Anterior cingulate cortex (tissue), 58 donors: Measurements from ENCODE around the gene TRPC4.

ENCODE experiments used
- DNase-seq, 58 donors: peaks; one replicate each; lab custom pipeline; 2025; lab: John Stamatoyannopoulos, UW

Gene TRPC4

DNA sequence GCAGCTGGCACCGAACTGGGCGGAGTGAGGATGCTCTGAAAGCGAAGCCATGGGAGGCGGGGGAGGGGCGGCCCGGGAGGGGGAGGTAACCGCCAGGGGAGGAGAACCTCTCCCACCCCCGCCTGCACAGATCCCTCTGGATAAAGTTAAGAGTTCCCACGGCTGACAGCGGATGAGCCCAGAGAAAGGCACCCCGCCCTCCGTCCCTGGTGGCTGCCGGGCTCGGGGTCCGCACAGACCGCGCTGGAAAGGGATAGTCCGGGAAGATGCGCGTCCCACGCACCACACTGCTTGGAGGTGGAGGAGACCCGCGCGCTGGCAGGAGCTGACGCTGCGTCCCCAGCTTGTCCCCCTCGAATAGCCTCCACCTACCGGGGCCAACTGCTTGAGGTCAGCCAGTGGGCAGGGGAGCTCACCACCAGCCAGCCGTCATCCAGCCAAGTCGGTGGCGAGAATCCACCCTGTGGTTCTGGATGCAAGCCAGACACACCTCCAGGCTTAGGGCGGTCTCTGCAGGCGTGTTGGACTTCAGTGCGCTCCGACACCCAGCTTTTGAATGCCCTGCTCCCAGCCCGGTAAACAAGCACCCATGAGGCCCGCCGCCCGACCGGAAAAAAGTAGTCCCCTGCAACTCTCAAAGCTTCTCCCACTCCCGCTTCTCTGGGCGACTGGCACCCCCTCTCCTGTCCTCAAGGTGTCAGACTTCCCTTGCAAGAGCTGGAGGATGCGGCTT lies at the start of gene TRPC4:
TRPC4 (minus strand) TSS at position 17 of the 733 bp plus-strand sequence. CDS start 86,439 bp downstream, outside the sequence.
- DNase-seq: peak in 46 of 58 donors; percentile 1 to 66 (median 36)

DNA sequence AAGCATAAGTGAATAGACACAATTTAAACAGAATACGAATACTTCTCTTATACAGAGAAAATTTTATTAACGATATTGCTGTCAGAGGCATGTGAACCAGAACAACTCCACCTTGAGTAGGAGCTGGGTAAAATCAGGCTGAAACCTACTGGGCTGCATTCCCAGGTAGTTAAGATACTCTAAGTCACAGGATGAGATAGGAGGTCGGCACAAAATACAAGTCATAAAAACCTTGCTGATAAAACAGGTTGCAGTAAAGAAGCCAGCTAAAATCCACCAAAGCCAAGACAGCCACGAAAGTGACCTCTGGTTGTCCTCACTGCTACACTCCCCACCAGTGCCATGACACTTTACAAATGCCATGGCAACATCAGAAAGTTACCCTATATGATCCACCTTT lies 49.2 kb upstream of the TRPC4 start:
- no peak for DNase-seq

DNA sequence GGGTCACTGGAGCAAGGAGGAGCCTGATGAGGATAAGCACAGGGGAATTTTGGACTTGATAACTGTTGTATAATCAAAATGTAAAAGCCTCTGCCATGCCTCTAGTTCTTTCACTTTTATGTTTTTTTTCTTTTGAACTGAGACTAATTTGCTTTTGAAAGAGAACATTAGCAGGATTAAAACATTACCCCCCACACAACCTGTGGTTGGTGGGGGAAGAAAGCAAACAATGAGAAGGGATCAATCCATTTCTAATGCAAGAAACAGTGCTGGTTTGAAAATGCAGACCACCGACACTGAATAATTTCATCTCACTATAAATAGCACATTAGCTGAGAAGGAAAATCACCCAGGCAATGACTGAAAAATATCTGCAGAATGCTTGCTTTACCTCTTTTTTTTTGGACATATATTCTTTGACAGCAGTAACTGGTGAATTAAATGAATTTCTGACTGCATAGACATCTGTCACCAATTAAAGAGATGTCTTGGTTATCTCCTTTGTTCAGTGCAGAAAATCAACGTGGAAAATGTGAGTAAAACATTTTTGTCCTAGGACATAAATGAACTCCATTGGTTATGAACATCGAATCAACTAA lies 48.6 kb upstream of the TRPC4 start:
- DNase-seq: no peak

DNA sequence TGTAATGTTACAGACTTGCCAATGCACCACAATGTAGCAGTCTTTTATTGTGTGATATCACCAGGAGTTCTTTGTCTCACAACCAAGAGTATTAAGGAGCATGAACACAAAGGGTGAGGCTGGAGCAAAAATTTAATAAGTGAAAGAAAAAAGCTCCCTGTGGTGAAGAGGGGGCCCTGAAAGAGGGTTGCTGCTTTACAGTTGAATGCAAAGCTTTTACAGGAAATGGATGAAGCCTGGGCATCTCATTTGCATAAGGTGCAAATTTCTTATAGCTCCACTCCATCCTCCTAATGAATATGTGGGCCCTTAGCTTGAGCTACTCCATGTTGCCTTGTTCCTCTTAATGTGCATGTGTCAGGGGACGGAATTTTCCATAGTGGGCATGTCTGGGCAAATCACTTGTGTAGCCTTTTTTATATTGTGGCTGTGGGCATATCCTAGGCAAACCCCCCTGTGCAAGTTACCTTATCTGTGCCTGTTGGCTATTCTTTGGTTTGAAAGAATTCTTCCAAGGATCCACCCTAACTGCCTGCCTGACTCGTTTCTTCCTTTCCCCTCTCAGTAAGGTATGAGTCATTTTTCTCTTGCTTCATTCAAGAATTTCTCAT lies 45.3 kb upstream of the TRPC4 start:
- no peak for DNase-seq

DNA sequence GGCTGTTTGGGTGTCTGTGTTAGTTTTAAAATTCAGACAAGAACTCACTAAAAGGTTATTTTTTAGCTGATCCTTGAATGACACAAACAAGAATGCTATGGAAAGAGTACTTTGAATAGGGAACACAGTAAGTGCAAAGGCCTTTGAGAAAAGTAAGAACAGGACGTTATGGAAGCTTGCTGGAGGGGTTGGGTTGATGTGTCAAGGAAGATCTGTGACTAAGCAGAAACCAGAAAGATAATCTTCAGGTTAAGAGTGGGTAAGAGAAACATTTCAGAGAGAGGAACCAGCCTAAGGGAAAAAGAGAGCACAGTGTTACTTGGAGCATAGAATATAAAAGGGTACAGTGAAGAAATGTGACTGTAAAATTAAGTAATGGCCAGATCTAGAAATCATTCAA lies 41.2 kb upstream of the TRPC4 start:
- DNase-seq: no peak

DNA sequence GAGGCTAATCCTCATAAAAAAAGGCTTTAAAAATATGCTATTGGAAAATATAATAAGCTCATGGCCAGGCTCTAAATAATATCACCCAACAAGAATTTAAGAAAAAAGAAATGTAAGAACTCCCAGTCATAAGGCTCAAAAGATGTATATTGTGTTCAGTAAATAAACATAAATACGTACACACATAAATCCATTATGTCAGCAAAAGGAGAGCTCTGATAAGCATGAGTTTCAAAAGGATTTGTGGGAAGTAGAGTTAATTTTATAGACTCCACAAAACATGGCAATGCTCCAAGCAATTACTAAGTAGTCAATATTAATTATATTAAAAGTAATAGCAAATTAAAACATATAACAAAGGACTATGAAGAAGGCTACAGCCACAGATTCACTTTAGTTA lies 37.3 kb upstream of the TRPC4 start:
- DNase-seq: no peak

DNA sequence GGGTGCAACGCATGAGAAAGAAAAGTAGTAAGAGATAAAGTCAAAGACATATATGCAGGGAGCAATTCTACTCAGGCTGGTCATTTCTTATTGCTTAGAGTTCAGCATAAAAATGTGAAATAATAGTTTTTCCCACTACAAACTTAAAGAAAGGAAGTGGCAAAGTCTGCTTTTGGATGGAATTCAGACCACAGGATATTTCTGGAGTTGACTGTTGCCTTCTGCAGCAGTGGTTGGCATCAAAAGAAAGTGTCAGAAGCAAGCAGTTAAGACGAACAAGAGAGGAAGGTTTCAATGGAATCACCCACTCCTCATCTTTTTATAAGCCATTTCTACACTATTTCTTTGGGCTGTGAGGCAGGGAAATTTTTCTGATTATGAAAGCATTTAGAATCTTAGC lies 36.2 kb upstream of the TRPC4 start:
- no peak for DNase-seq

DNA sequence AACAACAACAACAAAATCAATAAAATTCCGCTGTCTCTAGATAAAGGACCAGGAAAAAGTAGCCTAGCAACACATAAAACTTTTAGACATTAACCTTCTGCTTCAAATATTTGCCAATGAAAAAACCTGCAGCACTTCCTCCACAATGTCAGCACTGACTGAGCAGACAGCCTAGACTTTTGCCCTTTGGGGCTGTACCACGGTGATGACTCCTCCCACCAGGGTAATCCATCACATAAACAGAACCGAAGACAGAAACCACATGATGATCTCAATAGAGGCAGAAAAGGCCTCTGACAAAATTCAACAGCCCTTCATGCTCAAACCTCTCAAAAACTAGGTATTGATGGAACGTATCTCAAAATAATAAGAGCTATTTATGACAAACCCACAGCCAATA lies 30.2 kb upstream of the TRPC4 start:
- no peak for DNase-seq

DNA sequence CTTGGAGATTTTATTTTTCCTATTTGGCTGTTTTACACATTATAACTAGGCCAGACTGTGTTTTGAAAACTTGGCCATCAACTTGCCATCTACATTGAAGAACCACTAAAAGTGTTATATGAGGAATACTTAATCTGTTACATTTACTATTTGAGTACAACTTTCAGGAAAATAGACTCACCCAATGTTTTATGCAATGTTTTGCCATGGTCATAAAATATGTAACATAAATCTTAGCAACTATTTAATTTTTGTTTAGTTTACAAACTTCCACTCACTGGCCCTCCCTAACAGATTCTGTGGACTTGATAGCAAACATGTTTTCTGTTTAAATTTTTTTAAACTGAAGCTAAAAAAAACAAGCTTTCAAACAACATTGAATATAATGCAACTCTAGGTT lies 23.7 kb upstream of the TRPC4 start:
- DNase-seq: no peak

DNA sequence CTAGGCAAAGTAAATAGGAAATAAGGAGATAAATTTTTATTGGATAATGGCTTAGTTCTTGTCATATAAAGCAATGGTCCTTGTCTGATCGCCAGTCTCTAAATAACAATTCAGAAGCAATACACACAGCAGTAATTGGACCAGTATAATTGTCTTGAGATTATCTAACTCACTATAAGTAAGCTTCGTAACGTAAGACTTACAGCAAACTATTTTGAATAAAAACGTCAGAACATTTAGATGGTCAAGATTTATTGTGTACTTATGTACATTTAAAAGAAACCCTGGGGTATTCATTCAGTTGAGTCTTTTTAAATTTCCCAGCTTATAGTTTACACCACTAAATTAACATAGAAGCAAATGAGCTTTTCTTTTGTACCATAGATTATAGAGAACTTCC lies 20.2 kb upstream of the TRPC4 start:
- DNase-seq: no peak

DNA sequence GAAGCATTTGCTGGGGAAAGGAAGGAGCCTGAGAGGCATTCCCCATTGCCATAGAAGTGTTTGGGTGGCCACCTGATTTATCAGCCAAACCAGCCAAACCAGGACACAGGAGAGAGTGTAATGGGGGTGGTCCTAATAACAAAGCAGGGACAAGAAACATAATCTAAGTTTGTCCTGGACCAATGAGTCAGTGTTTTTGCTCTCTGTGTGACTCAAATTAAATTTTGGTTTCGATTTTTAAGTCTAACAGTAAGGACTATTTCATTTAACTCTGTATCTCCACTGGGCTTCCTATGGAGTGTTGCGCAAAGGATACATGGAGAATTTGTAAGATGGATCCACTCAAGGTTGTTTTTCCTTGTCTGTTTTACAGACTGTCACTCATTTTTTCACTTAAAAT lies 19.5 kb upstream of the TRPC4 start:
- no peak for DNase-seq

DNA sequence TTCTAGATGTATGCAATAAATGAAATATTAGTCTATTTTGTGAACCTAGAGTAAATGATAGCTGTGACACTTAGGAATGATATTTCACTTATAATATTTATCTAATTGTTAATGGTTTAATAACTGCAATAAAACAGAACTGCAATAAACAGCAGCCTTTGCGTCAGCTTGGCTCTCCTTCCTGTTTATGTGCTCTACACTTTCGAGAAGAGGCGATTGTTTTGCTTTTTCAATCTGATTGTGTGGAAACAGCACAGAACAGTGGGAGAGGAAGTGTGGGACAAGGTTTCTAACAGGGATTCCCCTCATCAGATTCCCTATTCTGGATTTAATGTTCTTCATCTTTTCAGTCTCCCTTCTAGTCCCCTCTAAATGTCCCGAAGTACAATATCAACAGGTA lies 17.3 kb upstream of the TRPC4 start:
- DNase-seq: no peak

DNA sequence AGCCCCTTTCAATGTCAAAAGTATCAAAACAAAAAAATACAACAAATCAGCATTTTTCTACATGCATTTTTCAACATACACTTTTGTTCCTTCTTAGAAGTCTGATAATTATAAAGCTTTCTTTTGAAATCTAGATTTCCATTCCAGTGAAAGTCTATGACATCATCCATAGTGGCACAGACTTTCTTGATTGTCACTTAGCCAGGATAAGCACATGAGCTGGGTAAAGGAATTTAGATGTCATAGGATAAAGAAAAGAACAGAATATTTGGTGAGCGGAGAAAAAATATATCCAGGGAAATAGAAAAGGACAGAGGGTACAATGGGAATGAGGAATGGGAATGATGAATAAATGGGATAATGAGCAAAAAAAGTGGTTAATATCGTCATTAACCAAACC lies 15.1 kb upstream of the TRPC4 start:
- DNase-seq: no peak

DNA sequence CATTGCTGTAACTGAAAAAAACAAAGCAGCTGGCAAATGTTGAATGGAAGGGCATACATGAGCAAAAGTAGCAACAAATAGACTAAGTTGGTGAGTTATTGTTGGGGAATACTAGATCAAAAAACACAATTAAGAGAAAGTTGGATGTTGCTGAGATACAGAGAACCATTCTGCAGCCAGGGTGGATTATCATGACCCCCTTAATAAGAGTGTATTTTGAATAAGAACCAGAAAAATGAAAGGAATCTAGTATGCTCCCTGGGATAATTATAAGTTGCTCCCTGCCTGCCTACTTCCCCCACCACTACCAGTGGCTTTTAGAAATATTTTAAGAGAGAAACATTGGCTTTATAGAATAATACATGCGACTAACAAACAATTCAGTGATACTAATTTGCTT lies 14.5 kb upstream of the TRPC4 start:
- no peak for DNase-seq

DNA sequence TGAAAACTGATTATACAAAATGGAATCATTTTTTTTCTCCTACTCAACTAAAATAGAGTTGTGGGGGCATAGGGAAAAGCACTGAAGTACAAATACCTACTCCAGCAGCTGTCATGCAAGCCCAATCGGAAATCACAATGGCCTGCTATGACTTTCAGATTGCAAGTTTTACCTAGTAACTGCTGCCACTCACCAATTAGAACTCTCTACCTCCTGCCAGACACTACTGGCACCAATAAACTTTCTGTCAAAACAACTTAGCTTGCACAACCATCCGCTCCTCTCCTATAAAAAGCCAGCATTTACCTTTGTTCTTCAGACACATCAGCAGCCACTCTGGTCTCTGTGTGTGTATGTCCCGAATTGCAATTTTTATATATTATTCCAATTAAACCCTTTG lies 9.3 kb upstream of the TRPC4 start:
- no peak for DNase-seq

DNA sequence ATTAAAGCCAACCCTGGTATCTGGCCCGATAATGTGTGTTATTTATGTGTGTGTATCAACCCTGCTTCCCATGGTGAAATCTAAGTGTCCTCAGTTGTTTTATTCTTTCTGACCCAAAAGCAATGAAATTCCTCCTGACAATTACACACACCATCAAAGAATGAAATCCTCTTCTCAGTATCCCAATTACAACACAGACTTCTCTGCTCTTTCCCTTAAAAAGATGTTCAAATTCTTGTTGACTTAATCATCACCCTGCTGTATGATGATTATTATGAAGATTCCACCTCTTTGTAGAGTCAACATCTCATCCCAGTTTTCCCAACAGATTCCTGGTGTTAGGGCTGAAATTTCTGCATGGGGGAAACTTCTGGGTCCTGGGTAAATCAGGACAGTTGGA lies 8.9 kb upstream of the TRPC4 start:
- no peak for DNase-seq

DNA sequence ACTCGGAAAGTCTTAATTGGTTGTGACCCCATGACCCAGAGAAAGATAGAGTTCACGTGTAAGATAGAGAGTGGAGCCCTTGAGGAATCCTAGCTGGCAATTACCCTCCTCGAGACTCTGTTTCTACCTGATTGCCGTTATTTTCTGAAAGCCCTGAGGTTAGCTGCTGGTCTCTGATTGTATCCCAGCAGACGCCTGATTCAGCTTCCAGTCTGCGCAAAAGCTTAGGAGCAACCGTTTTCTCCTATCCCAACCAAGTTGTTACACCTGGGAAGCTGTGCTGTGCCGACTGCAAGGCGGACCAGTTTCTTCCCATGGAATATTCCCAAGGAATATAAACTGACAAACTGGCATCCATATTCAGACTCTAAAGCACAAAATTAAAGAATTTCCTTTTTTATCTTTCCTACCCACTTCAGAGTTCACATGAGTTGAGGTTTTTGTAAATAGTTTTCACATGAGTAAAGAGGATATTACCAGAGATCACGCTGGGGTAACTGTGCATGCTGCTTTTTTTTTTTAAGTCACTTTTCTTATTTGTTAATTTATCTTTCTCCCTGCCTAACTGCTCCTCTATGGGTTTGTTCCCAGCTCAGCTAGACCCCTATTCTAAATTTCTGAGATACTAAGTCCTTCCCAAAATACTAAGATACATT lies 1.5 kb upstream of the TRPC4 start:
- DNase-seq: no peak

DNA sequence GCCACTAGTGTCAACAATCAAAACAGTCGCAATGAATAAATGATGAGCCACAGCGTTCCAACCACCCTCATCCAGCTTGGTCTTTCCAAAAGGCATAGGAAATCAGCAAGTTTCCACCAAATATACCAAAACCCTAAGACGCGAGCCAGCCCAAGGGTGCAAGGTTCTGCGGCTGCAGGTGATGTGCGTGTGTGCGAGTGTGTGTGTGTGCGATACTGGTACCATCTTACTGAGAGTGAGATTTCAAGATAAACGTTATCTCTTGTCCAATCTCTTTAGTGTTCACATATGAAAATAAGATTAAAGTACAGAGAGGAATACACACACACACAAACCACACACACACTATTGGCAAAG lies 895 bp upstream of the TRPC4 start:
- peak in 3 of 58 donors; percentile 6 to 14 (median 8) for DNase-seq

DNA sequence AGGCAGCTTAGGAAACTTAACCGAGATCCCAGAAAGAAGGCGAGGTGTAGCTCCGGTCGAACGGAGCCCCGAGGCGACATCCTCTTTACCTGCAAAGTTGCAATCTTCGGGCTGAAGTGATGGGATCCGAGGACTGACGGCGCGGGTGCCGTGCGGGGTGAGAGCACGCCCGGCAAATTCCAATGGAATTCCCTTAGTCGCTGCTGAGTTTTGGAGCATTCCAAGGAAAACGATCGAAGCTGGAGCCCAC lies 141 bp downstream of the TRPC4 start:
- peak in 5 of 58 donors; percentile 8 to 51 (median 18) for DNase-seq

DNA sequence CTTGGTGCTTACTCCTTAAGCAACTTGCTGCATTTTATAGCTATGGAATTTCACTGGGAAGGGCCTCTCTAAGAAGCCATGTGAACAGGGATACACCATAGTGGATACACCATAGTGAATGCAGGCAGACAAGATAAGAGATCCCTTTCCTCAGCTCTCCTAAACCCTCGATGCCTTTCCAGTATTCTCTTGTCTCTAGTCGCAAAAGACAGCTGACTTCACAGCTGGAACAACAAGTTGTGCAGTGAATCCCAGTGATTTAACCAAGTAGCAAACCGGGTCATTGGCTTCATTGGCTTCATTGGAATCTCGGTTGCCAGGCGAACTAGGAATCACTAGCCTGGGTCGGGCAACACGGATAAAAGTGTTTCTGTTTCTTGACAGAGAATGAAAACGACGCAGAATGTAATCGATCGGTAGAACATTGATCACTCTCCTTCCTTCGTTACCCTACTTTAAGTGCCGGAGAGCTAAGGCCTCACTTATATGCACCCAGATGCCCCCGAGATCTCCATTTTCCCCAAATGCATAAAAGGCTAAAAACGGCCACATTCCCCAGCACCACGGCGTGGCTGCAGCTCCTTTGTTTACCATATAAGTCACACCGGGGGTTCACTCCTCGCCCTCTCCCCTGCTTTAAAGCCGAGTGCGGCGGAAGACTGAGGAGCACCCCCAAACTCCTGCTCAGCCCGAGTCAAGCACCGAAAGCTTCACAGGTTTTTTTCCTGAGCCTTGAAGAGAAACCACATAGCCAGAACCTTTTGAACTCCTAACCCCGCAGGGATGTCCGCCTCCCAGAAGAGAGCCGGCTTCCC lies 674 bp downstream of the TRPC4 start:
- DNase-seq: peak in 13 of 58 donors; percentile 1 to 33 (median 15)

DNA sequence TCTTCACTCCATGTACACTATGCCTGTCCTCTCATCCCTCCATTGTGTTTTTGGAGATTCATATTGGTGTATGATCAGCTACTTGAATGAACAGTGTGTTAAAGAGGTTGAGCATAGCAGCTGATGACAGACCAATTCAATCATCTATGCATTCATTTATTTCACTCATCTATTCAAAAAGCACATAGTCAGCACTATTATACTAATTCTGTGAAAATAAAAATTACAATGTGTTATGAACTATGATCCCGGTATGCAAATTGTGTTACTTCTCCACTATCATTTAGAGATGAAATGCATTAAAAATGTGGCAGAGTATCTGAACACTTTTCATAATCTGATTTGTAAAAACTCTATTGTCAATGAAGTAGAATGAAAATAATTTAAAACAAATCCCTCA lies 5.9 kb downstream of the TRPC4 start:
- DNase-seq: no peak
